Esophagus (tissue), 2 donors: ENCODE data around the gene GNPTG. TPM values are rescaled to one million over a fixed set of nuclear protein-coding genes. Genes with fewer than 3 reads are reported as not detected.

Experiments
- H3K27ac ChIP-seq, 2 donors: one replicate each; pipeline ENCODE4 v1.5.1; 2013; ENCODE audit warnings: low read depth in 2 of 2, mild to moderate bottlenecking in 2 of 2, inconsistent platforms in 1 of 2, low read length in 1 of 2, moderate library complexity in 1 of 2
- H3K27me3 ChIP-seq, 2 donors: one replicate each; pipeline ENCODE4 v1.6.1; 2013; ENCODE audit warnings: low read length in 2 of 2, control low read depth in 1 of 2, mild to moderate bottlenecking in 1 of 2; ENCODE audit not compliant: insufficient read depth in 2 of 2, control insufficient read depth in 1 of 2
- H3K36me3 ChIP-seq, 2 donors: one replicate each; pipeline ENCODE4 v1.6.1; 2013; ENCODE audit warnings: low read length in 1 of 2; ENCODE audit not compliant: control insufficient read depth in 2 of 2, insufficient read depth in 2 of 2
- H3K4me1 ChIP-seq, 2 donors: one replicate each; pipeline ENCODE4 v1.6.1; 2013; ENCODE audit warnings: low read length in 1 of 2; ENCODE audit not compliant: control insufficient read depth in 2 of 2, insufficient read depth in 2 of 2
- H3K4me3 ChIP-seq, 2 donors: one replicate each; pipeline ENCODE4 v1.5.1; 2013; ENCODE audit warnings: low read length in 2 of 2, mild to moderate bottlenecking in 2 of 2, low read depth in 1 of 2, moderate library complexity in 1 of 2
- H3K9me3 ChIP-seq, 2 donors: one replicate each; pipeline ENCODE4 v1.6.1; 2013; ENCODE audit warnings: mild to moderate bottlenecking in 2 of 2, low read depth in 1 of 2, low read length in 1 of 2, moderate library complexity in 1 of 2; ENCODE audit not compliant: control insufficient read depth in 2 of 2, insufficient read depth in 1 of 2
- WGBS, 2 donors: extraction: QIAGEN DNeasy Blood & Tissue Kit; methylation state at CpG; one replicate each; pipeline ENCODE4 v1.1.7; 2013; 5-methylcytosine and 5-hydroxymethylcytosine counted together
- polyA plus RNA-seq, 2 donors: library from polyadenylated mRNA; stranded (reverse); fragments of 200-250 nt; gene quantifications; one replicate each; pipeline ENCODE4 v1.2.3, GENCODE V29; 2013
- donor health status: healthy with polysubstance abuse.
- donor health status: Bipolar disorder and iron deficiency.

GNPTG gene
- polyA plus RNA-seq, 2 donors = 33.6 to 39.1 TPM

DNA sequence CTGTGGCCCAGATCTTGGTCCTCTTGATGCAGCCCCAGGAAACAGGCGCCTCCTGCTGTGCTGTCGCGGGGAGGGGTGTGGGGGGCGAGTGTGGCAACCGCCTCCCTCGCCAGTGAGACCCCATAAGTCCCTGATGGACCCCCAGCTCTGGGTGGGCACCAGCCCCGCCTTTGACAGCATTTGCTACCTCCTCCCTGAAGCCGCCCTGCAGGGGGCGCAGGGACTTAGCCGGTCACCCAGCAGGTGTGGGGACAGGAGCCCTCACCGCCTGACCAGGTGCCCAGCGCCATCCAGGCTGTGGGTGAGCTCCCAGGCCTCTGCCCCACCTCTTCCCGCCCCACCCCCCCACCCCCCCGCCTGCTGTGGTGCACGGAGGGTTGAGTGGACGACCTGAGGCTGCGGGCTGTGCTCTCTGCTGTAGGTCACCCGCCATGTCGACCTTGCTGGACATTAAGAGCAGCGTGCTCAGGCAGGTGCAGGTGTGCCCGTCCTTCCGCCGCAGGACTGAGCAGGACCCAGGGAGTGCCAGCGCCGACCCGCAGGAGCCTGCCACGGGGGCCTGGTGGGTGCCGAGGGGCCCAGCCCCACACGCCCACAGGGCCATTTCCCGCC lies 13.5 kb upstream of the GNPTG start:
- Histone ChIP-seq H3K36me3 (no peaks in the 10 kb centered on the region), H3K27ac (no peak overlapping the region), H3K4me1 (peaks cover 7 to 10% of the 10 kb centered on the region in 2 donors), H3K4me3 (no peak overlapping the region), H3K27me3 (peaks cover 0 to 16% of the 10 kb centered on the region in 2 donors), H3K9me3 (no peaks in the 10 kb centered on the region)
- WGBS, 2 donors = 37 to 39% methylated on average over 29 to 30 of the region's 30 CpGs

GRCh38 chr16:1338855-1339675 lies 12.7 kb upstream of the GNPTG start:
- Histone ChIP-seq H3K36me3 (no peaks in the 10 kb centered on the region), H3K27me3 (peaks cover 0 to 9% of the 10 kb centered on the region in 2 donors), H3K4me3 (no peak overlapping the region), H3K9me3 (no peaks in the 10 kb centered on the region), H3K4me1 (peaks cover 6 to 8% of the 10 kb centered on the region in 2 donors), H3K27ac (no peak overlapping the region)
- WGBS, 2 donors = 57 to 62% methylated on average over 26 to 31 of the region's 31 CpGs

DNA sequence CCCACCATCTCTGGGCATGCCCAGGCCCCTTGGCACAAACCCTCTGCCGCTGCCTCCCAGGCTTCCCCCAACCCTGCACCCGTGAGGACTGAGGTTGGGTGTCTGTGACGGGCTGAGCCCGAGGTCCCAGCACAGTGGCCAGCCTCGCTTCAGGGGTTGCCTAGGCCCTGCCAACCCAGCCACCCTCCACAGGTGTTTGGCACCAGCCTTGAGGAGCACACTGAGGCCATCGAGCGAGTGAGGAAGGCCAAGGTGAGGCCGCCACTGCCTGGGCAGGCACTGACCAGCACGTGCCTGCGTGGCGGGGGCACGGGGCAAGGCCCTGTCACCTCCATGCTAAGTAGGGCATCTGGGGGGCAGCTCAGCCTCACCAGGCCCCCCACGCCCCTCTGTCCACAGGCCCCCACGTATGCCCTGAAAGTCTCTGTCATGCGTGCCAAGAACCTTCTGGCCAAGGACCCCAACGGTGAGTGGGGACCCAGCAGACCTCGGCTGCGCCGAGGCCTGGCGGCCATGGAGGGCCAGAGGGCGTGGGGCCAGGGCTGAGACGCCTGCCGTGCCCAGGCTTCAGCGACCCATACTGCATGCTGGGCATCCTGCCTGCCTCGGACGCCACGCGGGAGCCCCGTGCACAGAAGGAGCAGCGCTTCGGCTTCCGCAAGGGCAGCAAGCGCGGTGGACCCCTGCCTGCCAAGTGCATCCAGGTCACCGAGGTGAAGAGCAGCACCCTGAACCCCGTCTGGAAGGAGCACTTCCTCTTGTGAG lies 10.8 kb upstream of the GNPTG start:
- WGBS, 2 donors = 80 to 86% methylated on average over 35 to 36 of the region's 36 CpGs
- Histone ChIP-seq H3K36me3 (no peaks in the 10 kb centered on the region), H3K9me3 (no peaks in the 10 kb centered on the region), H3K27me3 (peaks cover 0 to under 1% of the 10 kb centered on the region in 2 donors), H3K4me3 (no peak overlapping the region), H3K4me1 (peaks cover 6 to 8% of the 10 kb centered on the region in 2 donors), H3K27ac (no peak overlapping the region)

GRCh38 chr16:1341495-1342420 lies 10.0 kb upstream of the GNPTG start:
- no peaks in the 10 kb centered on the region for H3K36me3 ChIP-seq
- no peaks in the 10 kb centered on the region for H3K9me3 ChIP-seq
- 83 to 85% methylated on average over 39 of the region's 39 CpGs for whole genome bisulfite sequencing, 2 donors
- no peak overlapping the region for H3K4me3 ChIP-seq
- H3K27ac ChIP-seq = no peak overlapping the region
- no peaks in the 10 kb centered on the region for H3K27me3 ChIP-seq
- H3K4me1 ChIP-seq = peaks cover 6 to 8% of the 10 kb centered on the region in 2 donors

DNA sequence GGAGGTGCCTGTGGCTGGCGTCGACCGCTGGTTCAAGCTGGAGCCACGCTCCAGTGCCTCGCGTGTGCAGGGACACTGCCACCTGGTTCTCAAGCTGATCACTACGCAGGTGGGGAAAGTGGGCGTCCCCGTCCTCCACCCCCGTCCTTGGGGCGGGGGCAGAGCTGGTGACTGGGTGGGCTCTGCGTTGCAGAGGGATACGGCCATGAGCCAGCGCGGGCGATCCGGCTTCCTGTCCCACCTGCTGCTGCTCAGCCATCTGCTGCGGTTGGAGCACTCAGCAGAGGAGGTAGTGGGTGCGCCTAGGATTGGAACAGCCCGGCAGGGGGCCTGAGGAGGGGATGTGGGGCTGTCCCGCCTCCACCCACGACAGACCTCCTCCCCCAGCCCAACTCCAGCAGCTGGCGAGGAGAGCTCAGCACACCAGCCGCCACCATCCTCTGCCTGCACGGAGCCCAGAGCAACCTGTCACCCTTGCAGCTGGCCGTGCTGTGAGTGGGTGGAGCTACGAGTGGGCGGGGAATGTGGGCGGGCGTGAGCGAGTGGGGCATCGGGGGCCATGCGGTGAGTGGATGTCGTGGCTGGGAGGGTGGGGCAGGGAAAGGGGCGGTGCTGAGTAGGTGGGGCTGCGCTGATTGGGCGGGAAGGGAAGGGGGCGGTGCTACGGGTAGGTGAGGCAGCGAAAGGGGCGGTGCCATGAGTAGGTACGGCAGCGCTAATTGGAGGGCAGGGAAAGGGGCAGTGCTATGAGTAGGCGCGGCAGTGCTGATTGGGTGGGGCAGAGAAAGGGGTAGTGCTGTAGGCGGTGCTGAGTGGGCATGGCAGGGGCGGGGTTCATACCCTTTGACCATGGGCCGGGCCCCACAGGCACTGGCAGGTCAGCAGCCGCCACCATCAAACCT lies 9.0 kb upstream of the GNPTG start:
- H3K4me3 ChIP-seq = no peak overlapping the region
- peak overlapping the region in 1 of 2 donors; percentile 36 for H3K27ac ChIP-seq
- peaks cover 6 to 16% of the 10 kb centered on the region in 2 donors for H3K4me1 ChIP-seq
- 4 to 5% methylated on average over 49 of the region's 49 CpGs for WGBS, 2 donors
- no peaks in the 10 kb centered on the region for H3K9me3 ChIP-seq
- H3K27me3 ChIP-seq = no peaks in the 10 kb centered on the region
- no peaks in the 10 kb centered on the region for H3K36me3 ChIP-seq

DNA sequence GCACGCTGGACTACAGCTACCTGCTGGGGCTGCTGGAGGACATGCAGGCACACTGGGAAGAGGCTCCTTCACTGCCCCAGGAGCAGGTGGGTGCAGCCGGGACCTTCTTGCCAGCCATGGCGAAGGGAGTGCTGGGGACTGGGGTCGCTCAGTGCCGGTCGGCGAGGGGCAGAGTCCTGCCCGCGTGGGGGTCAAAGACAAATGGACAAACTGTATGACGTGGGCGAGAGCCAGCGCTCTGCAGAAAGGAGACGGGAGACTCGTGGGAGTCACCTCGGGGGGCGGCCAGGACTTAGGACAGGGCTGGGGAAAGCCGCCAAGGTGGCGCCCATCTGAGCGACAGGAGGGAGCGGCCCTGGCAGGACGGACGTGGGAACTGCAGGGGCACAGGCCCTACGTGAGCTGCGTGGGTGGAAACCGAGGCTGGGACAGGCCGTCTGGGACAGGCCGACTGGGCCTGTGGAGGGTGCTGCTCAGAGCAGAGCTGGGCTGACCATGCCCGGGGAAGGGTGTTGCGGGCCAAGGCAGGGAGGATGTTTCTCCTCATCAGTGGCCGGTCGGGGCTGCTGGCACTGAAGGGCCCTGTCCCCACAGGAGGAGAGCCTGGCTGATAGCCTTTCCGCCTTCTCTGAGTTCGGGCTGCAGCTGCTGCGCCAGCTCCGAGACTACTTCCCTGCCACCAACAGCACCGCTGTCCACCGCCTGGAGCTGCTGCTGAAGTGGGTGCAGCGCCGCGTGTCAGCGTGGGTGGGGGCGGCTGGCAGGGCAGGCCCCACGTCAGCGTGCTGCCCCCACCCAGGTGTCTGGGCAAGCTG lies 8.1 kb upstream of the GNPTG start:
- no peak overlapping the region for H3K4me3 ChIP-seq
- peaks cover 0 to 5% of the 10 kb centered on the region in 2 donors for H3K36me3 ChIP-seq
- no peaks in the 10 kb centered on the region for H3K9me3 ChIP-seq
- no peaks in the 10 kb centered on the region for H3K27me3 ChIP-seq
- H3K27ac ChIP-seq = peak overlapping the region in 1 of 2 donors; percentile 36
- WGBS, 2 donors = 45 to 47% methylated on average over 42 to 44 of the region's 44 CpGs
- peaks cover 6 to 20% of the 10 kb centered on the region in 2 donors for H3K4me1 ChIP-seq

DNA sequence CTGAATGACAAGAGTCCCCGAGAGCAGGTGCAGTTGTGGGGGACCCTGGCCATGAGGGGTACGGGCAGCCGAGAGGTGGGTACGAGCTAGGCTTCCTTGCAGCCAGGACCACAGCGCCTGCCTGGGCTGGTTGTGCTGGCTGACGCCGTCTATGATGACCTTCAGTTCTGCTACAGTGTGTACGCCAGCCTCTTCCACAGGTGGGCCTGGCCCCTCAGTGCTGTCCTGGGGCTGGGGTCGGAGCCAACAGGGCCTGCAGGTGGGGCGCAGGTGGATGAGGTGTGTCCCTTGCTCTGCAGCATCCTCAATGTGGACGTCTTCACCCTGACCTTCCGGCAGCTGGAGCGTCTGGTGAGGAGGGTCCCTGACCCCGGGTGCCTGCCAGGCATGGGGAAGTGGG lies 7.2 kb upstream of the GNPTG start:
- 83 to 86% methylated on average over 14 of the region's 14 CpGs for WGBS, 2 donors
- no peaks in the 10 kb centered on the region for H3K27me3 ChIP-seq

GRCh38 chr16:1345087-1345486 lies 6.6 kb upstream of the GNPTG start:
- Histone ChIP-seq H3K4me1 (peaks cover 6 to 20% of the 10 kb centered on the region in 2 donors), H3K36me3 (peaks cover 0 to 17% of the 10 kb centered on the region in 2 donors), H3K27ac (no peak overlapping the region), H3K4me3 (no peak overlapping the region), H3K9me3 (no peaks in the 10 kb centered on the region), H3K27me3 (no peaks in the 10 kb centered on the region)
- 73 to 80% methylated on average over 9 to 11 of the region's 11 CpGs for WGBS, 2 donors

More for the DNA sequence above, 7.2 kb upstream of the GNPTG start:
- Histone ChIP-seq H3K4me1 (peaks cover 6 to 20% of the 10 kb centered on the region in 2 donors), H3K4me3 (no peak overlapping the region), H3K9me3 (no peaks in the 10 kb centered on the region), H3K36me3 (peaks cover 0 to 12% of the 10 kb centered on the region in 2 donors), H3K27ac (no peak overlapping the region)
